HCT116 (cell line): Measurements from ENCODE around the gene ZFP57. TPM values are rescaled to one million over a fixed set of nuclear protein-coding genes. Genes with fewer than 3 reads are reported as not detected.
"Not testable (repeated sequence)": the region's sequence is repeated elsewhere in the genome, so short reads cannot be mapped to it uniquely, and the experiment has no call there.

ENCODE experiments used
- ATAC-seq: fragments of 200-7000 bp; cut with Tn5 transposase; 2 replicates; pipeline ENCODE4 v1.9.1; 2020; ENCODE audit warnings: mild to moderate bottlenecking, moderate library complexity
- BruUV-seq: library from RNA; stranded (reverse); fragments of 400-500 nt; replicated peaks from 2 replicates; lab custom pipeline; 2021; lab: Mats Ljungman, UMichigan
- CTCF ChIA-PET: fragments of 300-600 bp; sonication (Branson Sonifier 250); formaldehyde crosslinking; loops from one replicate; lab custom pipeline; 2021; ENCODE audit warnings: antibody characterized with exemption; lab: Charles Lee
- POLR2A ChIA-PET: fragments of 300-600, 350-600 bp; sonication (Branson Sonifier 250); formaldehyde crosslinking; loops from one replicate; lab custom pipeline; 2021; ENCODE audit warnings: antibody characterized with exemption; lab: Charles Lee
- RAD21 ChIA-PET, 2 experiments: fragments of 300-600 bp; sonication (Branson Sonifier 250); formaldehyde crosslinking; loops; one replicate each; lab custom pipeline; 2023; ENCODE audit warnings: low total read pairs in 2 of 2; ENCODE audit not compliant: uncharacterized antibody in 2 of 2, unreplicated experiment in 2 of 2, low non-redundant PET in 1 of 2; lab: Charles Lee
- DNase-seq: peaks from one replicate; pipeline ENCODE4 v3.0.0-alpha.2; 2010; ENCODE audit warnings: low read depth, low spot score
- H2AFZ ChIP-seq: fragments of 200-600 bp; shearing (Covaris generic), sonication (generic); 2 replicates; pipeline ENCODE4 v1.6.1; 2017; ENCODE audit warnings: low read depth, mixed run types, mixed read lengths, antibody characterized with exemption, low read length; ENCODE audit not compliant: poor library complexity, severe bottlenecking
- H3K27ac ChIP-seq: 2 replicates; pipeline ENCODE4 v1.5.1; 2012; ENCODE audit warnings: low read depth, low read length
- H3K27me3 ChIP-seq: fragments of 200-600 bp; sonication (generic); 2 replicates; pipeline ENCODE4 v1.6.1; 2016; ENCODE audit warnings: mixed run types, low read length, mixed read lengths; ENCODE audit not compliant: insufficient read depth
- H3K36me3 ChIP-seq, 2 experiments: fragments of 200-500 bp in 1 of 2; fragments of 200-600 bp in 1 of 2; sonication (Bioruptor generic) in 1 of 2; sonication (generic) in 1 of 2; 2 replicates each; pipeline versions ENCODE4 v1.5.1 to v1.6.1; 2014 to 2016; ENCODE audit warnings: low read length in 2 of 2, inconsistent platforms in 1 of 2, mixed read lengths in 1 of 2, mixed run types in 1 of 2; ENCODE audit not compliant: insufficient read depth in 2 of 2, control insufficient read depth in 1 of 2
- H3K4me1 ChIP-seq, 2 experiments: fragments of 200-600 bp in 1 of 2; sonication (generic) in 1 of 2; 2 replicates each; pipeline versions ENCODE4 v1.5.1 to v1.6.1; 2012 to 2017; ENCODE audit warnings: low read length in 2 of 2, inconsistent platforms in 1 of 2, mild to moderate bottlenecking in 1 of 2, mixed read lengths in 1 of 2, mixed run types in 1 of 2, moderate library complexity in 1 of 2; ENCODE audit not compliant: insufficient read depth in 2 of 2, control insufficient read depth in 1 of 2
- H3K4me2 ChIP-seq: fragments of 200-600 bp; sonication (generic); 2 replicates; pipeline ENCODE4 v1.6.1; 2017; ENCODE audit warnings: mixed run types, low read length, mixed read lengths
- H3K4me3 ChIP-seq, 2 experiments: fragments of 200-600 bp in 1 of 2; sonication (generic) in 1 of 2; replicated peaks in 1 of 2; 2 replicates each; pipeline ENCODE4 v1.5.1; 2011 to 2016; ENCODE audit warnings: low read length in 2 of 2, control low read depth in 1 of 2, low read depth in 1 of 2, mild to moderate bottlenecking in 1 of 2, mixed read lengths in 1 of 2, mixed run types in 1 of 2
- H3K79me2 ChIP-seq: fragments of 200-600 bp; sonication (generic); 2 replicates; pipeline ENCODE4 v1.6.1; 2017; ENCODE audit warnings: mild to moderate bottlenecking, mixed run types, low read length, moderate library complexity, mixed read lengths; ENCODE audit not compliant: insufficient read depth
- H3K9ac ChIP-seq: fragments of 200-600 bp; sonication (generic); 2 replicates; pipeline ENCODE4 v1.6.1; 2016; ENCODE audit warnings: low read length, mixed read lengths
- H3K9me2 ChIP-seq: fragments of 200-600 bp; sonication (generic), shearing (Covaris generic); 2 replicates; pipeline ENCODE4 v1.6.1; 2017; ENCODE audit warnings: mixed run types, mild to moderate bottlenecking, moderate library complexity; ENCODE audit not compliant: insufficient read depth
- H3K9me3 ChIP-seq, 2 experiments: fragments of 200-500 bp in 1 of 2; fragments of 200-600 bp in 1 of 2; sonication (Bioruptor generic) in 1 of 2; sonication (generic) in 1 of 2; 2 replicates each; pipeline ENCODE4 v1.6.1; 2014 to 2017; ENCODE audit warnings: low read length in 2 of 2, mixed read lengths in 2 of 2, inconsistent platforms in 1 of 2, low read depth in 1 of 2, mild to moderate bottlenecking in 1 of 2, mixed run types in 1 of 2, moderate library complexity in 1 of 2; ENCODE audit not compliant: control insufficient read depth in 1 of 2, insufficient read depth in 1 of 2
- H4K20me1 ChIP-seq: fragments of 200-600 bp; sonication (generic), shearing (Covaris generic); 2 replicates; pipeline ENCODE4 v1.6.1; 2017; ENCODE audit warnings: mixed run types, mild to moderate bottlenecking, moderate library complexity; ENCODE audit not compliant: insufficient read depth
- CBX3 ChIP-seq: IDR thresholded peaks from 2 replicates; pipeline ENCODE4 v1.6.1; 2012; ENCODE audit warnings: low read depth
- CEBPB ChIP-seq: IDR thresholded peaks from 2 replicates; pipeline ENCODE4 v1.6.1; 2012; ENCODE audit warnings: low read depth
- EGR1 ChIP-seq: IDR thresholded peaks from 2 replicates; pipeline ENCODE4 v1.6.1; 2012; ENCODE audit warnings: low read depth
- ELF1 ChIP-seq: IDR thresholded peaks from 2 replicates; pipeline ENCODE4 v1.6.1; 2012; ENCODE audit warnings: low read depth, borderline replicate concordance
- EZH2 ChIP-seq: fragments of 200-600 bp; sonication (generic); IDR thresholded peaks from 2 replicates; pipeline ENCODE4 v1.6.1; 2017; ENCODE audit warnings: antibody characterized with exemption, mixed run types
- FOSL1 ChIP-seq: IDR thresholded peaks from 2 replicates; pipeline ENCODE4 v1.6.1; 2012; ENCODE audit warnings: low read depth
- JUND ChIP-seq: IDR thresholded peaks from 2 replicates; pipeline ENCODE4 v1.6.1; 2012
- MAX ChIP-seq: IDR thresholded peaks from 2 replicates; pipeline ENCODE4 v1.6.1; 2012
- REST ChIP-seq: IDR thresholded peaks from 2 replicates; pipeline ENCODE4 v1.6.1; 2012; ENCODE audit warnings: low read depth
- SRF ChIP-seq: IDR thresholded peaks from 2 replicates; pipeline ENCODE4 v1.6.1; 2012; ENCODE audit warnings: low read depth
- TCF7L2 ChIP-seq: IDR thresholded peaks from 2 replicates; pipeline ENCODE4 v1.7.0; 2011; ENCODE audit warnings: borderline replicate concordance, inconsistent platforms; ENCODE audit not compliant: insufficient read depth, insufficient read length; ENCODE audit errors: extremely low read depth
- YY1 ChIP-seq: IDR thresholded peaks from 2 replicates; pipeline ENCODE4 v1.6.1; 2011; ENCODE audit warnings: low read length, low read depth, moderate library complexity, mild to moderate bottlenecking; ENCODE audit not compliant: insufficient replicate concordance; ENCODE audit errors: extremely low read depth
- ZFX ChIP-seq: fragments of 450-650 bp; IDR thresholded peaks from 2 replicates; pipeline ENCODE4 v1.6.1; 2017
- intact Hi-C: fragments of 100-400 bp; cut with micrococcal nuclease; formaldehyde crosslinking; loops from 2 replicates; pipeline ENCODE4 v1.10.0; 2022
- total RNA-seq: library from RNA; stranded (reverse); gene quantifications from one replicate; pipeline ENCODE4 v1.2.1, GENCODE V29; 2021; ENCODE audit not compliant: unreplicated experiment

The ZFP57 gene
- total RNA-seq, 1 experiment from 2014 or later = not detected

- no peak for TF ChIP-seq CEBPB
- no peak for TF ChIP-seq ZFX
- TF ChIP-seq, all 23 proteins: peak for 0
Observed at GRCh38 chr6:29674008-29674407, 6.9 kb downstream of the ZFP57 start (continued).

- no peak for ATAC-seq
- no peaks in the 10 kb centered on the region for H3K36me3 ChIP-seq
- no peak overlapping the region for H3K27ac ChIP-seq
- intact Hi-C loops = no loop called here
- no peak for TF ChIP-seq REST
- no peak for TF ChIP-seq EGR1
- no peak for TF ChIP-seq TCF7L2
- TF ChIP-seq CBX3 = no peak
- no peak for TF ChIP-seq ELF1
- no peak for TF ChIP-seq FOSL1
- TF ChIP-seq JUND = no peak
- TF ChIP-seq EZH2 = no peak
- TF ChIP-seq YY1 = no peak
- TF ChIP-seq SRF = no peak
- TF ChIP-seq MAX = no peak
- no peaks in the 10 kb centered on the region for H3K79me2 ChIP-seq
- CTCF ChIA-PET = interaction anchor here (0.6 to 3.4 kb wide), 3 partner anchors 10 to 23 kb away, joined by 4 to 21 read pairs (median 5); no protein-coding TSS in a partner anchor
- no peak overlapping the region for H3K4me2 ChIP-seq
- no peak overlapping the region for H3K4me3 ChIP-seq
- H3K9me2 ChIP-seq = no peaks in the 10 kb centered on the region
- no peaks in the 10 kb centered on the region for H3K9me3 ChIP-seq
- no peak overlapping the region for H3K9ac ChIP-seq
- H3K27me3 ChIP-seq = no peaks in the 10 kb centered on the region
- no TSS peak for BruUV-seq
- no peaks in the 10 kb centered on the region for H4K20me1 ChIP-seq
- POLR2A ChIA-PET = no interaction called here
- H2AFZ ChIP-seq = no peak overlapping the region
- H3K4me1 ChIP-seq = peaks cover 0 to 5% of the 10 kb centered on the region in 2 experiments; a peak in 1 of 4 replicates
- DNase-seq = no peak
- RAD21 ChIA-PET = no interaction called here
Observed at GRCh38 chr6:29673161-29673560, 7.8 kb downstream of the ZFP57 start.

- ChIA-PET CTCF (interaction anchor here (1.6 to 3.4 kb wide), 2 partner anchors 18 to 22 kb away, joined by 5 to 21 read pairs; no protein-coding TSS in a partner anchor), POLR2A (interaction anchor here (0.9 kb wide), 1 partner anchor 18 kb away, joined by 3 read pairs; no protein-coding TSS in a partner anchor)
- H3K27ac ChIP-seq, H3K4me2 ChIP-seq, H3K9me2 ChIP-seq, H3K4me3 ChIP-seq, H3K79me2 ChIP-seq, H3K27me3 ChIP-seq, H3K9me3 ChIP-seq, DNase-seq, H3K36me3 ChIP-seq, H4K20me1 ChIP-seq, intact Hi-C loops, H3K9ac ChIP-seq, RAD21 ChIA-PET, BruUV-seq, H2AFZ ChIP-seq, ATAC-seq, H3K4me1 ChIP-seq: not testable (repeated sequence)
Observed at GRCh38 chr6:29672116-29672515, 8.8 kb downstream of the ZFP57 start.
